Mesenchymal stem cell (in vitro differentiated cells and primary cell): ENCODE measurements around the gene JUN.

Source experiments
- DNase-seq: peaks from one replicate; pipeline ENCODE4 v3.0.0-alpha.2; 2013
- H2AFZ ChIP-seq: one replicate; pipeline ENCODE4 v1.6.1; 2013; ENCODE audit warnings: low read depth, mild to moderate bottlenecking, control low read depth, inconsistent platforms, low read length, moderate library complexity
- H2AK5ac ChIP-seq: 2 replicates; pipeline ENCODE4 v1.6.1; 2013; ENCODE audit warnings: low read length, moderate library complexity, mild to moderate bottlenecking, inconsistent platforms; ENCODE audit not compliant: severe bottlenecking
- H2BK120ac ChIP-seq: one replicate; pipeline ENCODE4 v1.6.1; 2013; ENCODE audit warnings: low read depth, mild to moderate bottlenecking, inconsistent platforms, low read length, moderate library complexity
- H2BK12ac ChIP-seq, 2 experiments: one replicate each; pipeline ENCODE4 v1.6.1; 2013; ENCODE audit warnings: inconsistent platforms in 2 of 2, low read length in 2 of 2, mild to moderate bottlenecking in 2 of 2, moderate library complexity in 2 of 2, control low read depth in 1 of 2
- H2BK15ac ChIP-seq: one replicate; pipeline ENCODE4 v1.6.1; 2013; ENCODE audit warnings: mild to moderate bottlenecking, low read depth, inconsistent platforms; ENCODE audit not compliant: poor library complexity, severe bottlenecking
- H2BK5ac ChIP-seq: 2 replicates; pipeline ENCODE4 v1.6.1; 2013; ENCODE audit warnings: low read depth, mild to moderate bottlenecking, low read length, control low read depth, inconsistent platforms; ENCODE audit not compliant: poor library complexity, severe bottlenecking
- H3K14ac ChIP-seq, 2 experiments: one replicate each; pipeline ENCODE4 v1.6.1; 2013; ENCODE audit warnings: inconsistent platforms in 2 of 2, low read length in 2 of 2, control low read depth in 1 of 2, mild to moderate bottlenecking in 1 of 2, moderate library complexity in 1 of 2
- H3K18ac ChIP-seq, 2 experiments: one replicate each; pipeline ENCODE4 v1.6.1; 2013; ENCODE audit warnings: inconsistent platforms in 2 of 2, low read length in 2 of 2, control low read depth in 1 of 2, low read depth in 1 of 2, mild to moderate bottlenecking in 1 of 2
- H3K23ac ChIP-seq, 2 experiments: one replicate each; pipeline ENCODE4 v1.6.1; 2013; ENCODE audit warnings: inconsistent platforms in 2 of 2, low read length in 2 of 2, mild to moderate bottlenecking in 2 of 2, moderate library complexity in 2 of 2, control low read depth in 1 of 2
- H3K27ac ChIP-seq: 2 replicates; pipeline ENCODE4 v1.5.1; 2013; ENCODE audit warnings: mild to moderate bottlenecking, moderate library complexity, low read length, control low read depth, inconsistent platforms; ENCODE audit not compliant: poor library complexity, severe bottlenecking
- H3K27me3 ChIP-seq, 2 experiments: 2 replicates each; pipeline versions ENCODE4 v1.6.1 to v1.7.0; 2013; ENCODE audit warnings: low read length in 2 of 2, mild to moderate bottlenecking in 2 of 2, moderate library complexity in 2 of 2, control low read depth in 1 of 2, inconsistent platforms in 1 of 2; ENCODE audit not compliant: control insufficient read depth in 1 of 2, insufficient read depth in 1 of 2
- H3K36me3 ChIP-seq, 2 experiments: 2 replicates each; pipeline versions ENCODE4 v1.6.1 to v1.7.0; 2013; ENCODE audit warnings: low read length in 2 of 2, control low read depth in 1 of 2, inconsistent platforms in 1 of 2, low read depth in 1 of 2, mild to moderate bottlenecking in 1 of 2; ENCODE audit not compliant: insufficient read depth in 2 of 2, control insufficient read depth in 1 of 2
- H3K4ac ChIP-seq, 2 experiments: one replicate each; pipeline ENCODE4 v1.6.1; 2013; ENCODE audit warnings: inconsistent platforms in 2 of 2, low read length in 2 of 2, mild to moderate bottlenecking in 2 of 2, moderate library complexity in 2 of 2, control low read depth in 1 of 2, low read depth in 1 of 2
- H3K4me1 ChIP-seq: 2 replicates; pipeline ENCODE4 v1.6.1; 2013; ENCODE audit warnings: low read depth, low read length, control low read depth; ENCODE audit not compliant: control insufficient read depth, insufficient read depth
- H3K4me2 ChIP-seq: 2 replicates; pipeline ENCODE4 v1.6.1; 2013; ENCODE audit warnings: low read length, mild to moderate bottlenecking, inconsistent platforms; ENCODE audit not compliant: poor library complexity, severe bottlenecking
- H3K4me3 ChIP-seq, 2 experiments: 2 replicates each; pipeline versions ENCODE4 v1.5.1 to v1.7.0; 2013; ENCODE audit warnings: low read length in 2 of 2, mild to moderate bottlenecking in 2 of 2, control low read depth in 1 of 2, low read depth in 1 of 2; ENCODE audit not compliant: insufficient read depth in 1 of 2
- H3K79me1 ChIP-seq: replicated peaks from 2 replicates; pipeline ENCODE4 v1.6.1; 2013; ENCODE audit warnings: mild to moderate bottlenecking, control low read depth, low read length, inconsistent platforms; ENCODE audit not compliant: poor library complexity, severe bottlenecking
- H3K9ac ChIP-seq: 2 replicates; pipeline ENCODE4 v1.7.0; 2013; ENCODE audit warnings: mild to moderate bottlenecking, low read length, moderate library complexity
- H3K9me3 ChIP-seq: 2 replicates; pipeline ENCODE4 v1.7.0; 2013; ENCODE audit warnings: mild to moderate bottlenecking, low read length; ENCODE audit not compliant: control insufficient read depth
- H4K8ac ChIP-seq: one replicate; pipeline ENCODE4 v1.6.1; 2013; ENCODE audit warnings: inconsistent platforms, mild to moderate bottlenecking, low read length, moderate library complexity
- H4K91ac ChIP-seq: one replicate; pipeline ENCODE4 v1.6.1; 2013; ENCODE audit warnings: mild to moderate bottlenecking, low read length, inconsistent platforms
- WGBS: methylation state at CpG from one replicate; pipeline ENCODE4 v1.1.7; 2013; ENCODE audit warnings: mixed read lengths; 5-methylcytosine and 5-hydroxymethylcytosine counted together

Gene JUN

GRCh38 chr1:58732087-58732775 is 51.6 kb downstream of the JUN start:
- no peak for DNase-seq
- no peak overlapping the region for H2BK15ac ChIP-seq
- WGBS, result 91% methylated on average over 6 of the region's 6 CpGs
- no peaks in the 10 kb centered on the region for H3K36me3 ChIP-seq
- H3K4ac ChIP-seq, result no peak overlapping the region
- H4K8ac ChIP-seq, result no peak overlapping the region
- H3K4me2 ChIP-seq, result no peak overlapping the region
- H2BK5ac ChIP-seq, result no peak overlapping the region
- H3K27me3 ChIP-seq, result no peaks in the 10 kb centered on the region
- H2BK12ac ChIP-seq, result no peak overlapping the region
- H3K27ac ChIP-seq, result no peak overlapping the region
- no peak overlapping the region for H2BK120ac ChIP-seq
- no peak overlapping the region for H3K9ac ChIP-seq
- no peak overlapping the region for H3K4me3 ChIP-seq
- peaks cover 3% of the 10 kb centered on the region for H3K4me1 ChIP-seq
- no peaks in the 10 kb centered on the region for H3K79me1 ChIP-seq
- H3K9me3 ChIP-seq, result no peaks in the 10 kb centered on the region
- no peak overlapping the region for H4K91ac ChIP-seq
- H3K18ac ChIP-seq, result no peak overlapping the region
- H3K23ac ChIP-seq, result no peak overlapping the region
- no peak overlapping the region for H2AFZ ChIP-seq
- H3K14ac ChIP-seq, result no peak overlapping the region
- H2AK5ac ChIP-seq, result no peak overlapping the region
